Gastrocnemius medialis (tissue), 4 donors: ENCODE data around the gene STN1. TPM values are rescaled to one million over a fixed set of nuclear protein-coding genes. Genes with fewer than 3 reads are reported as not detected.

Experiments used
- ATAC-seq, 2 donors: fragments of 150-250 bp; one replicate each; pipeline ENCODE4 v1.9.1; 2016
- DNase-seq, 2 donors: peaks; one replicate each; pipeline ENCODE4 v3.0.0-alpha.2; 2019
- H3K27ac ChIP-seq, 4 donors: fragments of 200-600 bp; sonication (generic); 1 replicate in 1 of 4; 2 replicates in 3 of 4; pipeline ENCODE4 v1.5.1; 2016 to 2018; ENCODE audit warnings: mild to moderate bottlenecking in 2 of 4, moderate library complexity in 1 of 4
- H3K27me3 ChIP-seq, 3 donors: fragments of 200-600 bp; sonication (generic) in 2 of 3; 1 replicate in 1 of 3; 2 replicates in 2 of 3; pipeline versions ENCODE4 v1.5.1 to v1.6.0; 2016 to 2019; ENCODE audit warnings: mild to moderate bottlenecking in 1 of 3, moderate library complexity in 1 of 3
- H3K36me3 ChIP-seq, 2 donors: fragments of 200-600 bp; sonication (generic) in 1 of 2; one replicate each; pipeline ENCODE4 v1.5.1; 2017 to 2018
- H3K4me1 ChIP-seq, 2 donors: fragments of 200-600 bp; sonication (generic) in 1 of 2; one replicate each; pipeline ENCODE4 v1.5.1; 2016 to 2017; ENCODE audit warnings: mild to moderate bottlenecking in 2 of 2
- H3K4me3 ChIP-seq, 4 donors: fragments of 200-600 bp; sonication (generic) in 3 of 4; 1 replicate in 1 of 4; 2 replicates in 3 of 4; pipeline ENCODE4 v1.5.1; 2016 to 2019; ENCODE audit warnings: mild to moderate bottlenecking in 2 of 4
- H3K9me3 ChIP-seq, 3 donors: fragments of 200-600 bp; sonication (generic) in 2 of 3; 1 replicate in 1 of 3; 2 replicates in 2 of 3; pipeline ENCODE4 v1.5.1; 2016 to 2019
- POLR2A ChIP-seq, 2 donors: fragments of 450-650 bp; IDR thresholded peaks; one replicate each; pipeline ENCODE4 v1.6.1; 2017; ENCODE audit warnings: antibody characterized with exemption in 2 of 2, mild to moderate bottlenecking in 2 of 2, moderate library complexity in 2 of 2
- in situ Hi-C, 4 donors: fragments of 200-750 bp; cut with MboI; loops; one replicate each; pipeline versions ENCODE4 v1.15.0 to v1.8.0; 2017; ENCODE audit warnings: low sequenced_read_pairs in 4 of 4
- intact Hi-C: fragments of 100-400 bp; cut with DNase I; formaldehyde crosslinking; loops from one replicate; pipeline ENCODE4 v1.15.1; 2023; ENCODE audit warnings: low total_unique reads
- total RNA-seq, 4 donors: library from RNA; depleted of rRNA; stranded (reverse); fragments of >200 nt; gene quantifications; one replicate each; pipeline versions ENCODE4 v1.1.0 to v1.2.3, GENCODE V29; 2016
- TF ChIP-seq, protein P1 (sequence below), 5 experiments: fragments of 450-650 bp in 3 of 5; fragments of 200-600 bp in 2 of 5; sonication (generic) in 2 of 5; IDR thresholded peaks in 4 of 5; conservative IDR thresholded peaks in 1 of 5; 1 replicate in 4 of 5; 2 replicates in 1 of 5; pipeline ENCODE4 v1.5.1; 2016 to 2019; ENCODE audit warnings: antibody characterized with exemption in 5 of 5, mild to moderate bottlenecking in 3 of 5, moderate library complexity in 3 of 5

Gene STN1
- total RNA-seq, 4 donors from 2014 or later, result 15.1 to 24.7 (median 20.5) TPM

GRCh38 chr10:103834436-103835095 is 83.4 kb downstream of the STN1 start:
- peaks cover 61 to 65% of the 10 kb centered on the region in 2 donors for H3K4me1 ChIP-seq
- H3K36me3 ChIP-seq, result no peaks in the 10 kb centered on the region
- no peak for ATAC-seq

GRCh38 chr10:103833731-103834365 is 84.1 kb downstream of the STN1 start:
- intact Hi-C loops, result no loop called here
- peaks cover 54 to 58% of the 10 kb centered on the region in 2 donors for H3K4me1 ChIP-seq
- no peaks in the 10 kb centered on the region for H3K9me3 ChIP-seq
- no peaks in the 10 kb centered on the region for H3K36me3 ChIP-seq
- H3K27me3 ChIP-seq, result no peaks in the 10 kb centered on the region
- DNase-seq (peak; percentile 38 to 54), ATAC-seq (peak; percentile 49 to 50)
- in situ Hi-C loops, result no loop called here
- no peak overlapping the region for H3K4me3 ChIP-seq
- TF ChIP-seq, protein P1, sequence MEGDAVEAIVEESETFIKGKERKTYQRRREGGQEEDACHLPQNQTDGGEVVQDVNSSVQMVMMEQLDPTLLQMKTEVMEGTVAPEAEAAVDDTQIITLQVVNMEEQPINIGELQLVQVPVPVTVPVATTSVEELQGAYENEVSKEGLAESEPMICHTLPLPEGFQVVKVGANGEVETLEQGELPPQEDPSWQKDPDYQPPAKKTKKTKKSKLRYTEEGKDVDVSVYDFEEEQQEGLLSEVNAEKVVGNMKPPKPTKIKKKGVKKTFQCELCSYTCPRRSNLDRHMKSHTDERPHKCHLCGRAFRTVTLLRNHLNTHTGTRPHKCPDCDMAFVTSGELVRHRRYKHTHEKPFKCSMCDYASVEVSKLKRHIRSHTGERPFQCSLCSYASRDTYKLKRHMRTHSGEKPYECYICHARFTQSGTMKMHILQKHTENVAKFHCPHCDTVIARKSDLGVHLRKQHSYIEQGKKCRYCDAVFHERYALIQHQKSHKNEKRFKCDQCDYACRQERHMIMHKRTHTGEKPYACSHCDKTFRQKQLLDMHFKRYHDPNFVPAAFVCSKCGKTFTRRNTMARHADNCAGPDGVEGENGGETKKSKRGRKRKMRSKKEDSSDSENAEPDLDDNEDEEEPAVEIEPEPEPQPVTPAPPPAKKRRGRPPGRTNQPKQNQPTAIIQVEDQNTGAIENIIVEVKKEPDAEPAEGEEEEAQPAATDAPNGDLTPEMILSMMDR (IDR thresholded peaks at IDR 0.05 in 4 of 5, conservative IDR thresholded peaks at IDR 0.05 in 1 of 5), result no peak
- TF ChIP-seq POLR2A (IDR thresholded peaks at IDR 0.05), result no peak
- peak overlapping the region; percentile 36 to 57 (median 44) for H3K27ac ChIP-seq

More at GRCh38 chr10:103834436-103835095, 83.4 kb downstream of the STN1 start:
- Histone ChIP-seq H3K9me3 (no peaks in the 10 kb centered on the region), H3K27me3 (no peaks in the 10 kb centered on the region), H3K4me3 (no peak overlapping the region), H3K27ac (peak overlapping the region; percentile 36 to 57 (median 44))
- intact Hi-C loops (no loop called here), in situ Hi-C loops (no loop called here)
- DNase-seq, result no peak
- TF ChIP-seq, protein P1 (IDR thresholded peaks at IDR 0.05 in 4 of 5, conservative IDR thresholded peaks at IDR 0.05 in 1 of 5), result no peak
- no peak for TF ChIP-seq POLR2A (IDR thresholded peaks at IDR 0.05)

DNA sequence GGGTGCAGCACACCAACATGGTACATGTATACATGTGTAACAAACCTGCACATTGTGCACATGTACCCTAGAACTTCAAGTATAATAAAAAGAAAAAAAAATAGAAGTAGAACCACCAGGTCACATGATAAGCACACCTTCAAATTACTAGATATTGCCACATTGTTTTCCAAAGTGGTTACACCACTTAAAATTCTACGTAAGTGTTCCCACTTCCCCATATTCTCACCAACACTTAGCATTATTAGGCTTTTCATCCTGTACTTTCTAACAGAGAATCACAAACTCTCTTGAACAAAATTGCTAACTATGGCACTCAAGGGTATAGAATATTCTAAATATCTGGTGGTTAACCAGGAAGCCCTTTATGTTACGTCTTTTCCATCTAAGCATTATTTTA is 85.2 kb downstream of the STN1 start:
- TF ChIP-seq, protein P1 (IDR thresholded peaks at IDR 0.05 in 4 of 5, conservative IDR thresholded peaks at IDR 0.05 in 1 of 5), result no peak
- TF ChIP-seq POLR2A (IDR thresholded peaks at IDR 0.05), result no peak
- Histone ChIP-seq H3K9me3 (no peaks in the 10 kb centered on the region), H3K4me1 (peaks cover 45 to 49% of the 10 kb centered on the region in 2 donors), H3K27ac (no peak overlapping the region), H3K27me3 (no peaks in the 10 kb centered on the region), H3K4me3 (no peak overlapping the region), H3K36me3 (no peaks in the 10 kb centered on the region)
- intact Hi-C loops, result no loop called here
- no peak for DNase-seq
- in situ Hi-C loops, result no loop called here
- no peak for ATAC-seq

Other genes starting within 250 kb of the STN1 start
- gene SH3PXD2A, start 62.6 kb downstream of the STN1 start, total RNA-seq, result 10 to 100 TPM in 2 of 4 donors, 1 to 10 TPM in 2; 6.2 to 16.8 (median 11.4) TPM
- 10 to 100 TPM; 43.3 to 53.3 (median 49.8) TPM for gene SLK, start 49.0 kb upstream of the STN1 start, total RNA-seq
- gene COL17A1, start 167.7 kb upstream of the STN1 start, total RNA-seq, result under 1 TPM in 1 of 4 donors, not detected in 3; 0.63 TPM
- 1 to 10 TPM; 2.4 to 7.7 (median 4.7) TPM for gene SFR1, start 204.0 kb upstream of the STN1 start, total RNA-seq